Measurements from ENCODE around the gene QSOX2.

The QSOX2 gene

DNA sequence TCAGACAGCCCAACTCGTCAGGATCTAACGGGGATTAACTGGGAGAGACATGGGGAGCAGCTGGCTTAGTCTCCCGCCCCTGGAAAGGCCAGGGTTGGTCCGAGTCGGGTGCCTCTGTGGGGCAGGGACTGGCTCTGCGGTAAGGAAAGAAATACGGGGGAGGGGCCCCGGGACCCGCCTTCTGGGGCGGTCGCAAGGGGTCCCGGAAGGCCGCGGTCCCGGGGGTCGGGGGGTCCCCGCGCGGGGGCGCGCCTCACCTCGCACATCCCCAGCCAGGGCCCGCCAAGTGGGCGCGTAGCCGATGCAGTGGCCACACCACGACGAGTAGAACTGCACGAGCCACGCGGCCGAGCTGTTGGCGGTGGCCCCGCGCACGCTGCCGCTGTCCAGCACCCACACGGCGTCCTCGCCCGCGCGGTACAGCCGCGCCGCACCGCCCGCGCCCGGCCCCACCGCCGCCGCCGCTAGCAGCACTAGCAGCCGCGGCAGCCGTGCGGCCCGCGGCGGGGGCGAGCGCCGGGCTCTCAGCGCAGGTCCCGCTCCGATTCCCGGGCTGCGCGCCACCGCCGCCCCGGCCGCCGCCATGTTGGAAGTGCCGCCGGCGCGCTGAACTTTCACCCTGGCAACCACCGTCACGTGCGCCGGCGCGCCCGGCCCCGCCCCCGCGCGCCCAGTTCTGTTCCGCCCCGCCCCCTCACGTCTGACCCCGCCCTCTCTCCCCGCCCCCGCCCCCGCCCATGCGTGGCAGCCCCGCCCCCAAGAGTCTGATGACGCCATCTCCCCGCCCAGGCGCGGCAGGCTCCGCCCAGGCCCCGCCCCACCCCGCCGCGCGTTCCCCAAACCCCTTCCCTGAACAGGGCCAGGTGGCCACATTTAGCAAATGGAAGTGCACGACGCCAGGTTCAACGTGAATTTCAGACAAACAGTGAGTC lies at the start of gene QSOX2:
Gene QSOX2 (minus strand): TSS at position 594 of the 932 bp plus-strand sequence. CDS start 9 bp downstream, at position 585.
- H3K4me3 ChIP-seq (ENCODE audit: low read length): peak within 1 kb of the TSS; percentile 69
- no peak for DNase-seq (ENCODE audit: low read depth)
- TF ChIP-seq, protein P1, sequence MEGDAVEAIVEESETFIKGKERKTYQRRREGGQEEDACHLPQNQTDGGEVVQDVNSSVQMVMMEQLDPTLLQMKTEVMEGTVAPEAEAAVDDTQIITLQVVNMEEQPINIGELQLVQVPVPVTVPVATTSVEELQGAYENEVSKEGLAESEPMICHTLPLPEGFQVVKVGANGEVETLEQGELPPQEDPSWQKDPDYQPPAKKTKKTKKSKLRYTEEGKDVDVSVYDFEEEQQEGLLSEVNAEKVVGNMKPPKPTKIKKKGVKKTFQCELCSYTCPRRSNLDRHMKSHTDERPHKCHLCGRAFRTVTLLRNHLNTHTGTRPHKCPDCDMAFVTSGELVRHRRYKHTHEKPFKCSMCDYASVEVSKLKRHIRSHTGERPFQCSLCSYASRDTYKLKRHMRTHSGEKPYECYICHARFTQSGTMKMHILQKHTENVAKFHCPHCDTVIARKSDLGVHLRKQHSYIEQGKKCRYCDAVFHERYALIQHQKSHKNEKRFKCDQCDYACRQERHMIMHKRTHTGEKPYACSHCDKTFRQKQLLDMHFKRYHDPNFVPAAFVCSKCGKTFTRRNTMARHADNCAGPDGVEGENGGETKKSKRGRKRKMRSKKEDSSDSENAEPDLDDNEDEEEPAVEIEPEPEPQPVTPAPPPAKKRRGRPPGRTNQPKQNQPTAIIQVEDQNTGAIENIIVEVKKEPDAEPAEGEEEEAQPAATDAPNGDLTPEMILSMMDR (conservative IDR thresholded peaks at IDR 0.05; ENCODE audit: low read depth, low read length): no peak

DNA sequence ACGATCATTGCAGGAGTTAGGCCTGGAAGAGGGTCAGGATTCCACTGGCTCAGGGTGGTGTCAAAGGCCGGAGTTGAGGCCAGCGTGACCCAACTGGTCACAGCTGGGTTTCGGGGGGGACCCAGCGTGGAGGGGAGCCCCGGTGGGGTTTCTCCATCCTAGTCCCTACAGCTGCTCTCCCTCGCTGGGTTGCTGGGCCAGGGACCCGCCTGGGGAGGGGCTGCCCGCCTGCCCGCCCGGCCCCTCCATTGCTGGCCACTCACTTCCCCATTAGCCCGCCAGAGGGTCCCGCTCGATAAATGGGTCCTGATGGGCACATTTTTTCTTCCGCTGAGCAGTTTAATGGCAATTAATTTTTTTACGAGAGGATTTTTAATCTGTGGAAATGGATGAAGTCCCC lies 49.4 kb upstream of the QSOX2 start:
- no peak for DNase-seq (ENCODE audit: low read depth)
- TF ChIP-seq, protein P1 (conservative IDR thresholded peaks at IDR 0.05; ENCODE audit: low read depth, low read length): no peak
- no peak overlapping the region for H3K4me3 ChIP-seq (ENCODE audit: low read length)

GRCh38 chr9:136294437-136294836 lies 48.8 kb upstream of the QSOX2 start:
- H3K4me3 ChIP-seq (ENCODE audit: low read length): no peak overlapping the region
- no peak for DNase-seq (ENCODE audit: low read depth)
- TF ChIP-seq, protein P1 (conservative IDR thresholded peaks at IDR 0.05; ENCODE audit: low read depth, low read length): no peak

- no peak for DNase-seq (ENCODE audit: low read depth)
- TF ChIP-seq, protein P1 (conservative IDR thresholded peaks at IDR 0.05; ENCODE audit: low read depth, low read length): no peak
- no peak overlapping the region for H3K4me3 ChIP-seq (ENCODE audit: low read length)
These were observed 48.0 kb upstream of the QSOX2 start for GRCh38 chr9:136293476-136294077.

DNA sequence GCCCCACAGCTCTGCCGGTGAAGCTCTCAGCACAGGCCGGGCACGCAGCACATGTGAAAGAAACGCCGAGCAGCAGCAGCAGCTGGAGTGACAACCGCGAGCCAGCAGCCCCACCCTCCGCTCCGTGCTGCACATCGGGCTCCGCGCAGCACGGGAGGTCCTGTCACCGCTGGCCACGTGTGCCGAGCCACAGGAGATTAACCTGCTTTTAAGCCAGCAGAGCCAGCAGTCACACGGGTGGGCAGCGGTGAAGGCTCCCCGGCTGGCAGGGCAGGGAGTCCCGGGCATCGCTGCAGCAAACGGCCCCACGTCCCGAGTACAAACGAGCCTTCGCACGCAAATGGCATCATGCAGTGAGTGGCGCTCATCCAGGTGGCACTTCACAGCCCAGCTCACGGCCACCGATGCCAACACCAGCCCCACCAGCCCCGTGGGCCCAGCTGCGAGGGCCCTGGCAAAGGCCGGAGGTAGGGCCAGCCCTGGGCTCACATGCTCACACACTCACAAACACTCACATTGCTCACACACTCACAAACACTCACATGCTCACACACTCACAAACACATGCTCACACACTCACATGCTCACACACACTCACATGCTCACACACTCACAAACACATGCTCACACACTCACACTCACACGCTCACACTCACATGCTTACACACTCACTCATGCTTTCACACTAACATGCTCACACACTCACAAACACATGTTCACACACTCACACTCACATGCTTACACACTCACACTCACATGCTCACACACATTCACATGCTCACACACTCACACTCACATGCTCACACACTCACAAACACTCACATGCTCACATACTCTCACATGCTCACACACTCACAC lies 47.2 kb upstream of the QSOX2 start:
- TF ChIP-seq, protein P1 (conservative IDR thresholded peaks at IDR 0.05; ENCODE audit: low read depth, low read length): no peak
- no peak overlapping the region for H3K4me3 ChIP-seq (ENCODE audit: low read length)
- no peak for DNase-seq (ENCODE audit: low read depth)

DNA sequence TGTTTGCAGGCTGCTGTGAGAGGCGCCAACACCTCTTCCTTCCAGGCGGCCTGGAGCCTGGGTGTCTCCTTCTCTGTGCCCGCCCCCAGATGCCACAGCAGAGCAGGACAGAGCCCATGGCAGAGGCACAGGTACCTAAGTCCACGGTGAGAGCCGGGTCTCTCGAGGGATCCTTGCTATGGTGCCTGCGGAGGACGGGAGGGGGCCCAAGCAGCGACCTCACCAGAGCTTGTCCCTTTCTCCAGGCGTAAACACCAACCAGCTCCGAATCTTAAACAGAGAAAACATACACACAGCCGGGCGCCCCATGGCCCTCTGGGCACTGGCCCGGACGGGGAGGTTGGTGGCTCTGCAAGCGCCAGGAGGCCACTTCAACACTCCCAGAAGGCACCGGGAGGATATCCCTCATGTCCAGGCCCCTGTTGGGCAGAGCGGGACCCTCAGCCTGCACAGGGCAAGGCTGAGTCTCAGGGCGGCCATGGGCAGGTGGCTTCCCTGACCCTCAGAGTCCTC lies 46.5 kb upstream of the QSOX2 start:
- DNase-seq (ENCODE audit: low read depth): no peak
- H3K4me3 ChIP-seq (ENCODE audit: low read length): no peak overlapping the region
- TF ChIP-seq, protein P1 (conservative IDR thresholded peaks at IDR 0.05; ENCODE audit: low read depth, low read length): no peak
